HEK293T (cell line): Measurements from ENCODE around the gene NARF.

Experiments
- FOXK2 ChIP-seq: fragments of 450-650 bp; IDR thresholded peaks from 2 replicates; pipeline ENCODE4 v1.6.1; 2016; ENCODE audit warnings: mild to moderate bottlenecking
- FOXM1 ChIP-seq: fragments of 450-650 bp; IDR thresholded peaks from 2 replicates; pipeline ENCODE4 v1.6.1; 2017; ENCODE audit warnings: mild to moderate bottlenecking, borderline replicate concordance
- LEF1 ChIP-seq: fragments of 450-650 bp; IDR thresholded peaks from 2 replicates; pipeline ENCODE4 v1.6.1; 2017; ENCODE audit warnings: mild to moderate bottlenecking, borderline replicate concordance
- SUZ12 ChIP-seq: fragments of 450-650 bp; IDR thresholded peaks from 2 replicates; pipeline ENCODE4 v1.6.1; 2016; ENCODE audit warnings: mild to moderate bottlenecking
- TARDBP ChIP-seq: fragments of 450-650 bp; IDR thresholded peaks from 2 replicates; pipeline ENCODE4 v1.6.1; 2016
- TF ChIP-seq, protein P1 (sequence below): fragments of 450-650 bp; IDR thresholded peaks from 2 replicates; pipeline ENCODE4 v1.6.1; 2016

DNA sequence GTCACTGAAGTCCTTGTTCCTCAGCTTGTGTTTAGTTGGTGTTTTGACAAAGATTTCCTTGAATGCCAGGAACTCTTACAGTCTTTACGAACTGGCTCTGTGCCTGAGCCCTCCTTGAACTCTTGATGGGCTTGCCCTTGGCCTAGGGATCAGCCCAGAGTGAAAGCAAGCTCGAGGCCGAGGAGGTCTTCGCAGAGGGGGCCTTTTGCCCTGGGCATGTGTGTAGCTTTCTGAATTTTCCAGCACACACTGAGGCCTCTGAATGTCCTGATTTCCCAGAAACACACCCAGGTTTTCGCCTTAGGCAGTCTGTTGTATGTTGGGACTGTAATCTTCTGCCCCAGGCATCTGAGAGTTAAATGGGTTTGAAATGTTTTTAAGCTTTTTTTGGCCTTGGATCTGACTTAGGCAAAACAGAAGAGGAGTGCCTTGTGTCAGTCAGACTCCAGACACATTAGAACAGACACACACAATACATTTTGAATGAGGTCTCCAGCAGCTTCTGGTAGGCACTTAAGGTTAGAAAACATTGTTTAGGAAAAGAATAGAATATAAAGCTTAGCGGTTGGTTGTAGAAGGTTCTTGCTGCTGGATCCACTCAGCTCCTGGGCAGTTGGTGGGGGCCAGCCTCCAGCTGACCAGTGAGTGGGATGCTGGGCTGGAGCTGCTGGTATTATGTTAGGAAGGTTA is 78.1 kb downstream of the NARF start:
- TF ChIP-seq TARDBP (no peak), FOXM1 (no peak), FOXK2 (no peak), SUZ12 (no peak), LEF1 (no peak)
- TF ChIP-seq, protein P1, sequence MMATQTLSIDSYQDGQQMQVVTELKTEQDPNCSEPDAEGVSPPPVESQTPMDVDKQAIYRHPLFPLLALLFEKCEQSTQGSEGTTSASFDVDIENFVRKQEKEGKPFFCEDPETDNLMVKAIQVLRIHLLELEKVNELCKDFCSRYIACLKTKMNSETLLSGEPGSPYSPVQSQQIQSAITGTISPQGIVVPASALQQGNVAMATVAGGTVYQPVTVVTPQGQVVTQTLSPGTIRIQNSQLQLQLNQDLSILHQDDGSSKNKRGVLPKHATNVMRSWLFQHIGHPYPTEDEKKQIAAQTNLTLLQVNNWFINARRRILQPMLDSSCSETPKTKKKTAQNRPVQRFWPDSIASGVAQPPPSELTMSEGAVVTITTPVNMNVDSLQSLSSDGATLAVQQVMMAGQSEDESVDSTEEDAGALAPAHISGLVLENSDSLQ = no peak
